SH-SY5Y (cell line): ENCODE data around the gene STING1.

Experiments
- GATA2 ChIP-seq: IDR thresholded peaks from 2 replicates; pipeline ENCODE4 v1.6.1; 2011; ENCODE audit warnings: mild to moderate bottlenecking, low read depth, low read length
- GATA3 ChIP-seq: IDR thresholded peaks from 2 replicates; pipeline ENCODE4 v1.6.1; 2011; ENCODE audit warnings: low read depth, mild to moderate bottlenecking, low read length, moderate library complexity

DNA sequence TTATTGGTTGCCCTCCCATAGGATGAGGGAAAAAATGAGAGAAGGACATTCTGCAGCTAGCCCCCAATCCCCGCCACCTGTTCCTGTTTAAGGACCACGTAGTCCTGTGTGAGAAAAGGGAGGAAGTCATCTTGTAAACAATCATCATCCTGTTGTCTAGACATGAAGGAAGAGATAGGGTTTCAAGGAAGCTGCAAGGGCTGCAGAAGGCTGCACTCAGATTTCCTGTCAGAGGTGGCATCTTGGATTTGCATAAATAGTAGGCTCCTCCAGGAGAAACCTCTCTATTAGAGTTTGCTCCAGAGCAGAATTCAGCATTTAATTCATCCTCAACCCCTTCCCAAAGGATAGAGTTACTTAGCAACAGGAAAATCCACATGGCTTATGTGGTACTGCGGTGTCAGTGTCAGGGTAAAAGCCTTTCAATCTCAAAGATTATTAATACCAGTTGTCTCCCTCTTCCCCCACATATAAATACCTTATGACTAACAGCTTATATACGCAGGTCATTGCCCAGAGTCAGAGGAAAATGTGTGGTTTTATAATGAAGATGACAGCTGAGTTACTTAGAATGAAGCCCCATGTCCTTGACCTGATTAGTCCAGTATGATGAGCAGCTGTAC, 38.6 kb downstream of the STING1 start:
- TF ChIP-seq GATA2, result no peak
- TF ChIP-seq GATA3, result no peak
